ENCODE measurements around the gene ADCK2. TPM values are rescaled to one million over a fixed set of nuclear protein-coding genes. Genes with fewer than 3 reads are reported as not detected.

ADCK2 gene
- total and polyA plus RNA-seq, 9 of the 15 experiments (the other 6 are each of a cell fraction or from before 2014, with no cell fraction given), result 0.08 to 14.3 (median 9.7) TPM

GRCh38 chr7:140696024-140696679, 23.4 kb downstream of the ADCK2 start (continued):
- no peak for TF ChIP-seq HMGXB4 (CRISPR knock-in tag; IDR thresholded peaks at IDR 0.05)
- TF ChIP-seq RFX5 (IDR thresholded peaks at IDR 0.05; ENCODE audit: low read depth, low read length), result peak; percentile 77
- TF ChIP-seq GABPA (tag; conservative IDR thresholded peaks at IDR 0.05; ENCODE audit: low read depth), result no peak
- TF ChIP-seq NFRKB (IDR thresholded peaks at IDR 0.05; ENCODE audit: low read depth), result 0 out of 2 replicates have a peak, but pooled peaks have one; percentile 42
- peak; percentile 84 for TF ChIP-seq SMARCE1 (IDR thresholded peaks at IDR 0.05)
- no peak for TF ChIP-seq SRSF9 (IDR thresholded peaks at IDR 0.05; ENCODE audit: borderline replicate concordance, low read depth, low read length)
- peak; percentile 94 for TF ChIP-seq ZBTB12 (CRISPR knock-in tag; IDR thresholded peaks at IDR 0.05)
- peak; percentile 34; the same call in 1 of the 2 replicates for TF ChIP-seq HLTF (IDR thresholded peaks at IDR 0.05)
- TF ChIP-seq RBM14 (IDR thresholded peaks at IDR 0.05; ENCODE audit: borderline replicate concordance, insufficient read depth, low read depth, low read length), result no peak
- TF ChIP-seq CREB1 (IDR thresholded peaks at IDR 0.05), result peak; percentile 91
- TF ChIP-seq CREB1 (CRISPR knock-in tag; IDR thresholded peaks at IDR 0.05), result peak; percentile 97
- TF ChIP-seq HMGN3 (IDR thresholded peaks at IDR 0.05; ENCODE audit: borderline replicate concordance, extremely low read depth, insufficient read length, low read depth, low read length), result no peak
- TF ChIP-seq ATF1 (CRISPR knock-in tag; IDR thresholded peaks at IDR 0.05), result peak; percentile 88
- TF ChIP-seq ATF1 (tag; IDR thresholded peaks at IDR 0.05), result peak; percentile 99
- peak; percentile 87 for TF ChIP-seq TBP (optimal IDR thresholded peaks at IDR 0.05; ENCODE audit: low read depth, low read length)
- no peak for TF ChIP-seq ZNF133 (CRISPR knock-in tag; IDR thresholded peaks at IDR 0.05)
- peak in 1 of 2 experiments; percentile 87; a peak in 2 of 4 replicates for TF ChIP-seq FOXK2 (conservative IDR thresholded peaks at IDR 0.05 in 1 of 2, IDR thresholded peaks at IDR 0.05 in 1 of 2; ENCODE audit: low read depth in 2 of 2)
- TF ChIP-seq PHTF2 (CRISPR knock-in tag; IDR thresholded peaks at IDR 0.05), result no peak
